ENCODE measurements around the gene CAPN8.

CAPN8 gene

DNA sequence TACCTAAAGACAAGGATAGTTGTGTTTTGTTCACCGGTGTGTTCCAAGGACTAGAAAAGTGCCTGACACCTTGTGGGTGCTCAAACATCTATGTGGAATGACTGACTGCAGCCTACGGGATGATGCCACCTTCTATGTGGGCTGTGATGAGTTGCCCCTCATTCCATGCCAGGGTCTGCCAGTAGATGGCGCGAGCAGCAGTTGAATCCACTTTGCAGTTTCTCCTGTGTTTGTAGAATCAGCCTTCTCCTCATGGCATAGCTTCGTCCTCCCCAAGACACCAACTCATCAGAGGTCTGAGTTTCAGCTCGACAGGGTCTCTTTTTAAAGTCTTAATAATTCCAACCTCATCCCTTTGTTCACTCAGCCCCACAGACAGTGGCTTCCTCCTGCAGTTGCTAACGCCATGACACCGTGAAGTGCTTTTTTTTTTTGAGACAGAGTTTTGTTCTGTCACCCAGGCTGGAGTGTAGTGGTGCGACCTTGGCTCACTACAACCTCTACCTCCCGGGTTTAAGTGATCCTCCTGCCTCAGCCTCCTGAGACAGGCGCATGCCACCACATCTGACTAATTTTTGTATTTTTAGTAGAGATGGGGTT, 133.7 kb downstream of the CAPN8 start:
- TF ChIP-seq POLR2AphosphoS5 (IDR thresholded peaks at IDR 0.05; ENCODE audit: low read depth, low read length) = no peak
- no peak for TF ChIP-seq REST (IDR thresholded peaks at IDR 0.05; ENCODE audit: insufficient read depth in 1 of 2, low read depth in 2 of 2, low read length in 2 of 2)
- no peak for TF ChIP-seq FOXP2 (optimal IDR thresholded peaks at IDR 0.05; ENCODE audit: borderline replicate concordance, extremely low read depth, extremely low read length, insufficient read depth)
- TF ChIP-seq SIN3A (IDR thresholded peaks at IDR 0.05; ENCODE audit: borderline replicate concordance, insufficient read depth, low read length) = no peak
- TF ChIP-seq TAF1 (IDR thresholded peaks at IDR 0.05; ENCODE audit: borderline replicate concordance, insufficient read depth, low read length) = no peak

DNA sequence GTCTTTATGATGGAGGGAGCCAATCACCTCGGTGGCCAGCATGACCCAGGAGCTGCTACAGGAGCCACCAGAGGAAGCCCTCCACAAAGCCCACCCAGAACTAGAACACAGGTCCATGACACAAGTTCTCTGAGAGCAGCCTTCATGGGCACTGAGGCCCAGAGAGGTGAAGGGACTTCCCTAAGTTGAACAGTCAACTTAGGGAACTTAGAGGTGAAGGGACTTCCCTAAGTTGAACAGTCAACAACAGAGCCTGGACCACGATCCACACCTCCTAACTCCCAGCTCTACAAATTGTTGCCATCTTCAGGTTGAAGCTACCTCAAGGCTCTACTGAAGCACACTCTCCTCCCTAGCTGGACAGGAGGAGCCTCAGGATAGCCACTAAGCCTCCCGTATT, 139.5 kb downstream of the CAPN8 start:
- TF ChIP-seq SIN3A (IDR thresholded peaks at IDR 0.05; ENCODE audit: borderline replicate concordance, insufficient read depth, low read length) (no peak), POLR2AphosphoS5 (IDR thresholded peaks at IDR 0.05; ENCODE audit: low read depth, low read length) (no peak), REST (IDR thresholded peaks at IDR 0.05; ENCODE audit: insufficient read depth in 1 of 2, low read depth in 2 of 2, low read length in 2 of 2) (no peak), FOXP2 (optimal IDR thresholded peaks at IDR 0.05; ENCODE audit: borderline replicate concordance, extremely low read depth, extremely low read length, insufficient read depth) (no peak), TAF1 (IDR thresholded peaks at IDR 0.05; ENCODE audit: borderline replicate concordance, insufficient read depth, low read length) (no peak)

GRCh38 chr1:223525546-223525945, 140.0 kb downstream of the CAPN8 start:
- TF ChIP-seq FOXP2 (optimal IDR thresholded peaks at IDR 0.05; ENCODE audit: borderline replicate concordance, extremely low read depth, extremely low read length, insufficient read depth) (no peak), SIN3A (IDR thresholded peaks at IDR 0.05; ENCODE audit: borderline replicate concordance, insufficient read depth, low read length) (no peak), TAF1 (IDR thresholded peaks at IDR 0.05; ENCODE audit: borderline replicate concordance, insufficient read depth, low read length) (no peak)

- TF ChIP-seq SIN3A (IDR thresholded peaks at IDR 0.05; ENCODE audit: borderline replicate concordance, insufficient read depth, low read length) (no peak), FOXP2 (optimal IDR thresholded peaks at IDR 0.05; ENCODE audit: borderline replicate concordance, extremely low read depth, extremely low read length, insufficient read depth) (no peak), REST (IDR thresholded peaks at IDR 0.05; ENCODE audit: insufficient read depth in 1 of 2, low read depth in 2 of 2, low read length in 2 of 2) (no peak), TAF1 (IDR thresholded peaks at IDR 0.05; ENCODE audit: borderline replicate concordance, insufficient read depth, low read length) (no peak), POLR2AphosphoS5 (IDR thresholded peaks at IDR 0.05; ENCODE audit: low read depth, low read length) (no peak)
Observed at GRCh38 chr1:223524930-223525451, 140.5 kb downstream of the CAPN8 start.

DNA sequence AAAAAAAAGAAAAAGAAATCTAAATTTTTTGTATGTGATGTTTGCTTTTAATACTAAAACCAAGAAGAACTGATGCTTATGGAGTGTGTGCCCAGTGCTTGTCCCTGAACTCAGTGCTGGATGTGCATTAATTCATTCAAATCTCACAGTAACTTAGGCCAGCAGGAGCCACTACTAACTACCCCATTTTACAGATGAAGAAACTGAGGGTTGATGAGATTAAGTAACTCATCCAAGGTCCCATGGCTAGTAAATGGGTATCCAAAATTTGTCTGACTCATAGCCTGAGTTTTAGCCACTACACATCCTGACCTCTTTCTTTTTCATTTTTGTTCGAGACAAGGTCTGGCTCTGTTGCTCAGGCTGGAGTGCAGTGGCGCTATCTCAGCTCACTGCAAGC, 144.4 kb downstream of the CAPN8 start:
- TF ChIP-seq REST (IDR thresholded peaks at IDR 0.05; ENCODE audit: insufficient read depth in 1 of 2, low read depth in 2 of 2, low read length in 2 of 2) (no peak), FOXP2 (optimal IDR thresholded peaks at IDR 0.05; ENCODE audit: borderline replicate concordance, extremely low read depth, extremely low read length, insufficient read depth) (no peak), TAF1 (IDR thresholded peaks at IDR 0.05; ENCODE audit: borderline replicate concordance, insufficient read depth, low read length) (no peak), SIN3A (IDR thresholded peaks at IDR 0.05; ENCODE audit: borderline replicate concordance, insufficient read depth, low read length) (no peak), POLR2AphosphoS5 (IDR thresholded peaks at IDR 0.05; ENCODE audit: low read depth, low read length) (no peak)

Data from PFSK-1 (cell line).